ENCODE results near the gene IAH1.

- TF ChIP-seq CTCF (conservative IDR thresholded peaks at IDR 0.05 in 1 of 2, IDR thresholded peaks at IDR 0.05 in 1 of 2; ENCODE audit: low read depth in 1 of 2, low read length in 2 of 2) (no peak), EZH2 (IDR thresholded peaks at IDR 0.05; ENCODE audit: low read length, missing control alignments) (no peak)
Measured at GRCh38 chr2:9527995-9528787, 53.8 kb downstream of the IAH1 start.
